Activated CD8-positive, alpha-beta T cell treated with anti-CD3 and anti-CD28 coated beads for 36 hours (primary cell): ENCODE data around the gene MAPK8. TPM values are rescaled to one million over a fixed set of nuclear protein-coding genes. Genes with fewer than 3 reads are reported as not detected.

ENCODE experiments used
- ATAC-seq: fragments of 200-7000 bp; cut with Tn5 transposase; one replicate; pipeline ENCODE4 v1.10.0; 2021; ENCODE audit warnings: mild to moderate bottlenecking, moderate library complexity
- CTCF ChIA-PET: fragments of 350-600 bp; sonication (Branson Sonifier 250); formaldehyde crosslinking; loops from one replicate; lab custom pipeline; 2021; ENCODE audit warnings: antibody characterized with exemption; lab: Charles Lee
- POLR2A ChIA-PET: fragments of 350-600 bp; sonication (Branson Sonifier 250); formaldehyde crosslinking; loops from one replicate; lab custom pipeline; 2021; ENCODE audit warnings: antibody characterized with exemption; lab: Charles Lee
- DNase-seq: peaks from one replicate; pipeline ENCODE4 v3.0.0-alpha.2; 2020
- H3K27ac Mint-ChIP-seq: one replicate; pipeline ENCODE4 v1.8.0; 2021; ENCODE audit warnings: mild to moderate bottlenecking, mixed read lengths
- H3K27me3 Mint-ChIP-seq: one replicate; pipeline ENCODE4 v1.8.0; 2021; ENCODE audit warnings: mixed read lengths
- H3K36me3 Mint-ChIP-seq: one replicate; pipeline ENCODE4 v1.8.0; 2021; ENCODE audit warnings: low read depth, mixed read lengths
- H3K4me1 Mint-ChIP-seq: one replicate; pipeline ENCODE4 v1.8.0; 2021; ENCODE audit warnings: low read depth, mixed read lengths
- H3K4me3 Mint-ChIP-seq: one replicate; pipeline ENCODE4 v1.8.0; 2021; ENCODE audit warnings: mild to moderate bottlenecking, moderate library complexity, mixed read lengths
- H3K9me3 Mint-ChIP-seq: one replicate; pipeline ENCODE4 v1.8.0; 2021; ENCODE audit warnings: mixed read lengths
- CTCF ChIP-seq: fragments of 200-600 bp; IDR thresholded peaks from one replicate; pipeline ENCODE4 v1.8.0; 2022; ENCODE audit warnings: antibody characterized with exemption, mild to moderate bottlenecking
- intact Hi-C: fragments of 100-400 bp; cut with micrococcal nuclease; formaldehyde crosslinking; loops from one replicate; pipeline ENCODE4 v1.10.0; 2022
- total RNA-seq, 2 experiments: library from RNA; stranded (reverse); gene quantifications; one replicate each; pipeline ENCODE4 v1.2.3, GENCODE V29; 2021

Gene MAPK8
- total RNA-seq, 2 experiments from 2014 or later = 40.5 to 41.1 TPM

- Mint-ChIP-seq H3K36me3 (peaks cover 11% of the 10 kb centered on the region), H3K4me3 (no peak overlapping the region), H3K9me3 (peaks cover 2% of the 10 kb centered on the region), H3K27ac (no peak overlapping the region), H3K27me3 (no peaks in the 10 kb centered on the region), H3K4me1 (no peaks in the 10 kb centered on the region)
- POLR2A ChIA-PET = no interaction called here
- DNase-seq = no peak
- TF ChIP-seq CTCF = no peak
- ATAC-seq = no peak
- intact Hi-C loops = no loop called here
- CTCF ChIA-PET = no interaction called here
Observed at GRCh38 chr10:48437546-48437945, 131.1 kb downstream of the MAPK8 start.

- Mint-ChIP-seq H3K27me3 (no peaks in the 10 kb centered on the region), H3K4me3 (no peak overlapping the region), H3K9me3 (peaks cover 2% of the 10 kb centered on the region), H3K27ac (no peak overlapping the region), H3K36me3 (peaks cover 7% of the 10 kb centered on the region), H3K4me1 (no peaks in the 10 kb centered on the region)
- ATAC-seq (no peak), DNase-seq (no peak)
- no peak for TF ChIP-seq CTCF
- ChIA-PET CTCF (no interaction called here), POLR2A (no interaction called here)
- intact Hi-C loops = no loop called here
Observed at GRCh38 chr10:48439031-48439430, 132.6 kb downstream of the MAPK8 start.

GRCh38 chr10:48439581-48440041 is 133.1 kb downstream of the MAPK8 start:
- Mint-ChIP-seq H3K4me3 (no peak overlapping the region), H3K36me3 (peaks cover 2% of the 10 kb centered on the region), H3K27ac (no peak overlapping the region), H3K27me3 (no peaks in the 10 kb centered on the region), H3K9me3 (peaks cover 2% of the 10 kb centered on the region), H3K4me1 (no peaks in the 10 kb centered on the region)
- CTCF ChIA-PET = no interaction called here
- intact Hi-C loops = no loop called here
- POLR2A ChIA-PET = no interaction called here
- DNase-seq (no peak), ATAC-seq (no peak)
- TF ChIP-seq CTCF = no peak

GRCh38 chr10:48440771-48441170 is 134.3 kb downstream of the MAPK8 start:
- Mint-ChIP-seq H3K27ac (no peak overlapping the region), H3K4me3 (no peak overlapping the region), H3K9me3 (peaks cover 2% of the 10 kb centered on the region), H3K27me3 (no peaks in the 10 kb centered on the region), H3K4me1 (no peaks in the 10 kb centered on the region), H3K36me3 (peaks cover 2% of the 10 kb centered on the region)
- DNase-seq (no peak), ATAC-seq (no peak)
- POLR2A ChIA-PET = no interaction called here
- no peak for TF ChIP-seq CTCF
- CTCF ChIA-PET = no interaction called here
- intact Hi-C loops = no loop called here

GRCh38 chr10:48442090-48442808 is 135.8 kb downstream of the MAPK8 start:
- intact Hi-C loops = no loop called here
- DNase-seq (no peak), ATAC-seq (no peak)
- Mint-ChIP-seq H3K4me3 (no peak overlapping the region), H3K36me3 (no peaks in the 10 kb centered on the region), H3K4me1 (no peaks in the 10 kb centered on the region), H3K27me3 (no peaks in the 10 kb centered on the region), H3K27ac (no peak overlapping the region), H3K9me3 (peaks cover 2% of the 10 kb centered on the region)
- TF ChIP-seq CTCF = no peak
- CTCF ChIA-PET = no interaction called here
- POLR2A ChIA-PET = no interaction called here
